Suprapubic skin (tissue), 4 donors: ENCODE data around the gene ACOT2. TPM values are rescaled to one million over a fixed set of nuclear protein-coding genes. Genes with fewer than 3 reads are reported as not detected.

Source experiments
- DNase-seq, 2 donors: peaks; one replicate each; pipeline ENCODE4 v3.0.0-alpha.2; 2019; ENCODE audit warnings: low spot score in 2 of 2
- H3K27ac ChIP-seq: fragments of 200-600 bp; sonication (generic); one replicate; pipeline ENCODE4 v1.5.1; 2019
- H3K27me3 ChIP-seq: fragments of 200-600 bp; sonication (generic); one replicate; pipeline ENCODE4 v1.5.1; 2019
- H3K36me3 ChIP-seq: fragments of 200-600 bp; sonication (generic); one replicate; pipeline ENCODE4 v1.5.1; 2019
- H3K4me1 ChIP-seq: fragments of 200-600 bp; sonication (generic); one replicate; pipeline ENCODE4 v1.5.1; 2019
- H3K4me3 ChIP-seq: fragments of 200-600 bp; sonication (generic); one replicate; pipeline ENCODE4 v1.5.1; 2019; ENCODE audit warnings: mild to moderate bottlenecking
- H3K9me3 ChIP-seq: fragments of 200-600 bp; sonication (generic); one replicate; pipeline ENCODE4 v1.5.1; 2019
- EP300 ChIP-seq: sonication (generic); formaldehyde crosslinking; IDR thresholded peaks from one replicate; pipeline ENCODE4 v1.6.1; 2017; ENCODE audit warnings: antibody characterized with exemption
- POLR2A ChIP-seq, 2 donors: fragments of 450-650 bp; IDR thresholded peaks; one replicate each; pipeline ENCODE4 v1.6.1; 2017; ENCODE audit warnings: antibody characterized with exemption in 2 of 2, mild to moderate bottlenecking in 2 of 2, moderate library complexity in 2 of 2
- POLR2AphosphoS5 ChIP-seq, 3 donors: sonication (generic); formaldehyde crosslinking; IDR thresholded peaks; one replicate each; pipeline ENCODE4 v1.6.1; 2017; ENCODE audit warnings: antibody characterized with exemption in 3 of 3
- WGBS: methylation state at CpG from one replicate; pipeline ENCODE4 v1.1.5; 2018; 5-methylcytosine and 5-hydroxymethylcytosine counted together
- total RNA-seq, 4 donors: library from RNA; depleted of rRNA; stranded (reverse); fragments of >200 nt; gene quantifications; one replicate each; pipeline ENCODE4 v1.1.0, GENCODE V29; 2016
- TF ChIP-seq, protein P1 (sequence below), 2 donors: fragments of 200-600 bp in 1 of 2; fragments of 450-650 bp in 1 of 2; sonication (generic) in 1 of 2; IDR thresholded peaks; one replicate each; pipeline ENCODE4 v1.5.1; 2016 to 2019; ENCODE audit warnings: antibody characterized with exemption in 2 of 2, mild to moderate bottlenecking in 1 of 2, moderate library complexity in 1 of 2

The ACOT2 gene
- total RNA-seq, 4 donors from 2014 or later: 16.6 to 35.6 (median 23.1) TPM

DNA sequence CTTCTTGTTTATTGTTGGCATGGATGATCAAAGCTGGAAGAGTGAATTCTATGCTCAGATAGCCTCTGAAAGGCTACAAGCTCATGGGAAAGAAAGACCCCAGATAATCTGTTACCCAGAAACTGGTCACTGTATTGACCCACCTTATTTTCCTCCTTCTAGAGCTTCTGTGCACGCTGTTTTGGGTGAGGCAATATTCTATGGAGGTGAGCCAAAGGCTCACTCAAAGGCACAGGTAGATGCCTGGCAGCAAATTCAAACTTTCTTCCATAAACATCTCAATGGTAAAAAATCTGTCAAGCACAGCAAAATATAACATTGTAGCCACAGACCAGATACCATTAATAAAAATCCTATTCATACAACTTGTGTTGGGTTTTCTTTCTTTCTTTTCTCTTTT, 50.5 kb downstream of the ACOT2 start:
- Histone ChIP-seq H3K36me3 (no peaks in the 10 kb centered on the region), H3K4me1 (no peaks in the 10 kb centered on the region), H3K4me3 (no peak overlapping the region), H3K9me3 (no peaks in the 10 kb centered on the region), H3K27ac (no peak overlapping the region), H3K27me3 (no peaks in the 10 kb centered on the region)
- no peak for DNase-seq
- TF ChIP-seq, protein P1, sequence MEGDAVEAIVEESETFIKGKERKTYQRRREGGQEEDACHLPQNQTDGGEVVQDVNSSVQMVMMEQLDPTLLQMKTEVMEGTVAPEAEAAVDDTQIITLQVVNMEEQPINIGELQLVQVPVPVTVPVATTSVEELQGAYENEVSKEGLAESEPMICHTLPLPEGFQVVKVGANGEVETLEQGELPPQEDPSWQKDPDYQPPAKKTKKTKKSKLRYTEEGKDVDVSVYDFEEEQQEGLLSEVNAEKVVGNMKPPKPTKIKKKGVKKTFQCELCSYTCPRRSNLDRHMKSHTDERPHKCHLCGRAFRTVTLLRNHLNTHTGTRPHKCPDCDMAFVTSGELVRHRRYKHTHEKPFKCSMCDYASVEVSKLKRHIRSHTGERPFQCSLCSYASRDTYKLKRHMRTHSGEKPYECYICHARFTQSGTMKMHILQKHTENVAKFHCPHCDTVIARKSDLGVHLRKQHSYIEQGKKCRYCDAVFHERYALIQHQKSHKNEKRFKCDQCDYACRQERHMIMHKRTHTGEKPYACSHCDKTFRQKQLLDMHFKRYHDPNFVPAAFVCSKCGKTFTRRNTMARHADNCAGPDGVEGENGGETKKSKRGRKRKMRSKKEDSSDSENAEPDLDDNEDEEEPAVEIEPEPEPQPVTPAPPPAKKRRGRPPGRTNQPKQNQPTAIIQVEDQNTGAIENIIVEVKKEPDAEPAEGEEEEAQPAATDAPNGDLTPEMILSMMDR (IDR thresholded peaks at IDR 0.05): no peak
- TF ChIP-seq POLR2AphosphoS5 (IDR thresholded peaks at IDR 0.05) (no peak), POLR2A (IDR thresholded peaks at IDR 0.05) (no peak), EP300 (no peak)
- 44% methylated on average over 1 of the region's 1 CpG for WGBS

DNA sequence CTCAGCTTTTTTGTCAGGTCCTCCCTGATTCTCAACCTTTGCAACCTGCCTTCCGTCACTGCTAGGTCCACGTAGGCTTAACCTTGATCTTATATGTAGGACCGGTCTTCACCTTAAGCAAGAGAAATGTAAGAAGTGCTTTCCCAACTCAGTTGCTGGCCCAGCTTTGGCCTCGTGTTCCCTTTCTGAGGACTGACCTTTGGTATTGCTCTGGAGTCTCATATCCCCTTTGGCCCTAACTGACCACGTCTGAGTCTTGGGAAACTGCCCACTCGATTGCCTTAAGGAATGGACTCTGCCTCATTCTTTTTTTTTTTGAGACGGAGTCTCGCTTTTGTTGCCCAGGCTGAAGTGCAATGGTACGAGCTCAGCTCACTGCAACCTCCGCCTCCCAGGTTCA, 51.3 kb downstream of the ACOT2 start:
- no peaks in the 10 kb centered on the region for H3K36me3 ChIP-seq
- H3K27me3 ChIP-seq: no peaks in the 10 kb centered on the region
- TF ChIP-seq POLR2AphosphoS5 (IDR thresholded peaks at IDR 0.05): no peak
- TF ChIP-seq EP300: no peak
- TF ChIP-seq POLR2A (IDR thresholded peaks at IDR 0.05): no peak
- TF ChIP-seq, protein P1 (IDR thresholded peaks at IDR 0.05): no peak
- no peak for DNase-seq
- no peaks in the 10 kb centered on the region for H3K4me1 ChIP-seq
- H3K9me3 ChIP-seq: no peaks in the 10 kb centered on the region
- no peak overlapping the region for H3K27ac ChIP-seq
- 92% methylated on average over 10 of the region's 10 CpGs for WGBS
- H3K4me3 ChIP-seq: no peak overlapping the region

DNA sequence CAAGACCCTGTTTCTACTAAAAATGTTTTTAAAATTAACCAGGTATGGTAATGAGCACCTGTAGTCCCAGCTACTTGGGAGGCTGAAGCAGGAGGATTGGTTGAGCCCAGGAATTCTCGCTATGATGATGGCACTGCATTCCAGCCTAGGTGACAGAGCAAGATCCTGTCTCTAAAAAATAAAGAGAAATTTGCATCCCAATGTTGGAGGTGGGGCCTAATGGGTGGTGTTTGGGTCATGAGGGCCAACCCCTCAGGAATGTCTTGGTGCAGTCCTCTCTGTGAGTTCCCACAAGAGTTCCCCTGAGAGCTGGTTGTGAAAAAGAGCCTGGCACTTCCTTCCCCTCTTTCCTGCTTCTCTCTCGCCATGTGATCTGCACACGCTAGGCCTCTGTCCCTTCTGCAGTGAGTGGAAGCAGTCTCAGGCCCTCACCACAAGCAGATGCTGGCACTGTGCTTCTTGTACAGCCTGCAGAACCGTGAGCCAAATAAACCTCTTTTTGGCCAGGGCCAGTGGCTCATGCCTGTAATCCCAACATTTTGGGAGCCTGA, 54.6 kb downstream of the ACOT2 start:
- Histone ChIP-seq H3K4me1 (no peaks in the 10 kb centered on the region), H3K9me3 (no peaks in the 10 kb centered on the region), H3K4me3 (no peak overlapping the region), H3K27ac (no peak overlapping the region), H3K36me3 (no peaks in the 10 kb centered on the region), H3K27me3 (no peaks in the 10 kb centered on the region)
- no peak for DNase-seq
- 89% methylated on average over 4 of the region's 4 CpGs for WGBS
- TF ChIP-seq POLR2AphosphoS5 (IDR thresholded peaks at IDR 0.05): no peak
- TF ChIP-seq EP300: no peak

Other genes with a start within 250 kb of the ACOT2 start
- 10 to 100 TPM; 43.1 to 83.4 (median 50.2) TPM for gene NUMB, start 110.7 kb upstream of the ACOT2 start, total RNA-seq
- gene RIOX1, start 78.3 kb upstream of the ACOT2 start, total RNA-seq: 10 to 100 TPM; 12.2 to 16.5 (median 14.0) TPM
- 10 to 100 TPM in 2 of 4 donors, 1 to 10 TPM in 2; 2.8 to 33.3 (median 11.2) TPM for gene ACOT1, start 32.1 kb upstream of the ACOT2 start, total RNA-seq
- gene HEATR4, start 10.3 kb upstream of the ACOT2 start, total RNA-seq: 1 to 10 TPM in 1 of 4 donors, under 1 TPM in 2, not detected in 1; 0.34 to 1.7 (median 0.80) TPM
- 1 to 10 TPM in 3 of 4 donors, under 1 TPM in 1; 0.72 to 2.4 (median 1.7) TPM for gene ACOT4, start 22.7 kb downstream of the ACOT2 start, total RNA-seq
- gene ACOT6, start 43.3 kb downstream of the ACOT2 start, total RNA-seq: 1 to 10 TPM in 1 of 4 donors, under 1 TPM in 1, not detected in 2; 0.91 to 1.5 TPM
- 1 to 10 TPM; 1.8 to 3.6 (median 2.6) TPM for gene DNAL1, start 75.8 kb downstream of the ACOT2 start, total RNA-seq
- gene PNMA1, start 145.2 kb downstream of the ACOT2 start, total RNA-seq: 1 to 10 TPM; 5.2 to 9.8 (median 6.4) TPM